ENCODE measurements around the gene BCKDHB. TPM values are rescaled to one million over a fixed set of nuclear protein-coding genes. Genes with fewer than 3 reads are reported as not detected.

Gene BCKDHB
- total and polyA plus RNA-seq, 2 experiments from 2014 or later = 32.1 to 42.7 TPM

DNA sequence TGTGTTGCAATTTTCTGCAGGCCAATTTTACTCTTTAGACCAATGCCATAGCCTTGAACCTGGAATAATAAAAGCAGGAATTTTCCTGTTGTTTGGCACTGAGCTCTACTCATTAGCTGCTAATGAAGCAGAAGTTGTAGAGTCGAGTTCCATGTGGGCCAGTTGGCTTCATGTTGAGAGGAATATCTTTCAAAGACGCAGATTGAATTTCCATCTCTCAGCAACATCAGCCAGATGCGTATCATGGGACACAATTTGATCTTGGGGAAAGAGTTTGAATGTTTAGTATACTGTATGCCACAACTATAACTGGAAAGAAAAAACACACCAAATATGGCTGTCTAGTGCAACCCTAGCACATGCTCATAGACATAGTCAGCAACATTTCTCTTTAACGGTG, 259.6 kb downstream of the BCKDHB start (continued):
- TF ChIP-seq REST (IDR thresholded peaks at IDR 0.05; ENCODE audit: unreplicated experiment) = no peak

GRCh38 chr6:80366714-80367113, 260.2 kb downstream of the BCKDHB start:
- Histone ChIP-seq H3F3A (replicated peaks; ENCODE audit: low read depth) (no peaks in the 10 kb centered on the region), H3K9me2 (ENCODE audit: insufficient read depth) (no peaks in the 10 kb centered on the region), H3K4me1 (ENCODE audit: insufficient read depth) (no peaks in the 10 kb centered on the region; the same call in none of the 2 replicates), H3K4me3 (no peak overlapping the region), H3K4me2 (no peak overlapping the region), H3K36me3 (ENCODE audit: insufficient read depth) (no peaks in the 10 kb centered on the region), H3K27ac (ENCODE audit: low read depth) (no peak overlapping the region), H3K79me2 (replicated peaks; ENCODE audit: insufficient read depth) (no peaks in the 10 kb centered on the region), H4K20me1 (replicated peaks; ENCODE audit: insufficient read depth) (no peaks in the 10 kb centered on the region), H2AFZ (no peak overlapping the region), H3K27me3 (ENCODE audit: insufficient read depth) (no peaks in the 10 kb centered on the region)
- ATAC-seq (no peak), DNase-seq (ENCODE audit: low spot score) (no peak)
- no peaks in the 10 kb centered on the region; the same call in 2 of the 3 replicates for H3K9me3 Mint-ChIP-seq
- 0 out of 3 replicates have a peak, but pooled peaks cover 4% of the 10 kb centered on the region for H3K36me3 Mint-ChIP-seq (ENCODE audit: low read depth)
- H3K4me1 Mint-ChIP-seq = no peaks in the 10 kb centered on the region; the same call in 1 of the 3 replicates
- peaks cover 3% of the 10 kb centered on the region for H3K27me3 Mint-ChIP-seq (ENCODE audit: insufficient read depth, low read depth, poor library complexity)
- TF ChIP-seq EZH2 (IDR thresholded peaks at IDR 0.05; ENCODE audit: low read depth, unreplicated experiment) = no peak
- TF ChIP-seq POLR2AphosphoS5 (IDR thresholded peaks at IDR 0.05; ENCODE audit: low read depth) = no peak
- no peak for TF ChIP-seq REST (IDR thresholded peaks at IDR 0.05; ENCODE audit: unreplicated experiment)
- no peak for TF ChIP-seq ZNF462 (CRISPR knock-in tag; IDR thresholded peaks at IDR 0.05)
- TF ChIP-seq STAT1 (IDR thresholded peaks at IDR 0.05; ENCODE audit: unreplicated experiment) = no peak
- TF ChIP-seq ZNF114 (CRISPR knock-in tag; IDR thresholded peaks at IDR 0.05) = no peak
- TF ChIP-seq ETS1 (IDR thresholded peaks at IDR 0.05) = no peak
- no peak for TF ChIP-seq EZH2phosphoT487 (IDR thresholded peaks at IDR 0.05; ENCODE audit: unreplicated experiment)
- TF ChIP-seq CREB1 (CRISPR knock-in tag; IDR thresholded peaks at IDR 0.05; ENCODE audit: low read depth) = no peak
- TF ChIP-seq JUNB (IDR thresholded peaks at IDR 0.05; ENCODE audit: unreplicated experiment) = no peak
- H3K4me3 Mint-ChIP-seq = no peak overlapping the region
- H3K27ac Mint-ChIP-seq = no peak overlapping the region
